ENCODE results near the gene LEP. TPM values are rescaled to one million over a fixed set of nuclear protein-coding genes. Genes with fewer than 3 reads are reported as not detected.

The LEP gene
- total and polyA plus RNA-seq, 2 of the 8 experiments (the other 6 are each of a cell fraction or from before 2014, with no cell fraction given) = not detected

DNA sequence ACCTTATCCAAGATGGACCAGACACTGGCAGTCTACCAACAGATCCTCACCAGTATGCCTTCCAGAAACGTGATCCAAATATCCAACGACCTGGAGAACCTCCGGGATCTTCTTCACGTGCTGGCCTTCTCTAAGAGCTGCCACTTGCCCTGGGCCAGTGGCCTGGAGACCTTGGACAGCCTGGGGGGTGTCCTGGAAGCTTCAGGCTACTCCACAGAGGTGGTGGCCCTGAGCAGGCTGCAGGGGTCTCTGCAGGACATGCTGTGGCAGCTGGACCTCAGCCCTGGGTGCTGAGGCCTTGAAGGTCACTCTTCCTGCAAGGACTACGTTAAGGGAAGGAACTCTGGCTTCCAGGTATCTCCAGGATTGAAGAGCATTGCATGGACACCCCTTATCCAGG, 13.4 kb downstream of the LEP start:
- WGBS, 2 experiments (ENCODE audit: extremely low coverage in 1 of 2, insufficient coverage in 1 of 2, insufficient read length in 1 of 2, insufficient replicate concordance in 2 of 2, low coverage in 1 of 2, low lambda C conversion rate in 2 of 2, missing lambda C conversion rate in 1 of 2) = 95% methylated on average over 5 of the region's 5 CpGs; no CpG with 5 or more reads in 1 of the 2 experiments
- no peak overlapping the region for H2BK12ac ChIP-seq (ENCODE audit: low read depth, low read length)
- DNase-seq (ENCODE audit: low read depth in 1 of 2, low spot score in 2 of 2) (no peak), FAIRE-seq (no peak)
- no peak overlapping the region for H2BK120ac ChIP-seq (replicated peaks; ENCODE audit: low read depth, low read length)
- no peak overlapping the region for H2BK20ac ChIP-seq (ENCODE audit: low read length)
- no peak overlapping the region for H3K4me2 ChIP-seq (ENCODE audit: insufficient read depth in 1 of 2, low read depth in 2 of 2, low read length in 2 of 2)
- no peak overlapping the region for H2BK15ac ChIP-seq (ENCODE audit: low read length)
- H2AK5ac ChIP-seq (ENCODE audit: low read depth, low read length) = no peak overlapping the region
- H3K79me2 ChIP-seq (ENCODE audit: control insufficient read depth in 1 of 2, insufficient read depth in 2 of 2, low read length in 2 of 2) = no peaks in the 10 kb centered on the region
- H3K79me1 ChIP-seq (ENCODE audit: low read depth, low read length) = no peaks in the 10 kb centered on the region
- CTCF ChIA-PET (ENCODE audit: partially characterized antibody) = interaction anchor here (0.8 to 1.4 kb wide), 4 partner anchors 9 to 68 kb away, joined by 3 to 6 read pairs (median 3); no protein-coding TSS in a partner anchor
- H3K23ac ChIP-seq (ENCODE audit: insufficient read length) = no peak overlapping the region
- TF ChIP-seq NRF1 (IDR thresholded peaks at IDR 0.05; ENCODE audit: low read depth, low read length) (no peak), FOSL1 (IDR thresholded peaks at IDR 0.05; ENCODE audit: insufficient read depth, low read depth, low read length) (no peak), EZH2 (IDR thresholded peaks at IDR 0.05; ENCODE audit: low read depth, low read length, severe bottlenecking) (no peak), RAD21 (IDR thresholded peaks at IDR 0.05 in 1 of 2, conservative IDR thresholded peaks at IDR 0.05 in 1 of 2; ENCODE audit: low read depth in 2 of 2, low read length in 2 of 2) (no peak)
- no peak overlapping the region for H2AFZ ChIP-seq (ENCODE audit: low read length)
- H3K4me1 ChIP-seq (replicated peaks in 1 of 4; ENCODE audit: control insufficient read depth in 3 of 4, insufficient read depth in 4 of 4, low read length in 3 of 4) = peaks cover 0 to 6% (median 5%) of the 10 kb centered on the region in 4 experiments; a peak in 5 of 7 replicates
- no peak overlapping the region for H3K4ac ChIP-seq (replicated peaks; ENCODE audit: insufficient read length, low read depth, low read length)
- no peak overlapping the region for H3K14ac ChIP-seq (ENCODE audit: insufficient read length)
- no peak overlapping the region for H4K8ac ChIP-seq (ENCODE audit: extremely low read depth, insufficient read depth, low read length)
- H3K36me3 ChIP-seq (ENCODE audit: control insufficient read depth in 2 of 4, insufficient read depth in 4 of 4, low read length in 3 of 4) = no peaks in the 10 kb centered on the region
- no peaks in the 10 kb centered on the region for H3K27me3 ChIP-seq (replicated peaks in 1 of 4; ENCODE audit: control insufficient read depth in 3 of 4, extremely low read depth in 1 of 4, insufficient read depth in 3 of 4, low read length in 3 of 4)
- POLR2A ChIA-PET (ENCODE audit: partially characterized antibody) = interaction anchor here (5.8 kb wide), 1 partner anchor 13 kb away, joined by 23 read pairs; no protein-coding TSS in a partner anchor
- H2BK5ac ChIP-seq (ENCODE audit: low read depth, low read length) = no peak overlapping the region
- 0 out of 4 replicates have a peak, but pooled peaks cover 0 to 3% of the 10 kb centered on the region in 2 experiments for H3K9me3 ChIP-seq (ENCODE audit: insufficient read depth in 2 of 2, low read depth in 1 of 2, low read length in 1 of 2)
- no peak overlapping the region for H3K4me3 ChIP-seq (ENCODE audit: extremely low read depth in 1 of 4, insufficient read depth in 2 of 4, low read depth in 3 of 4, low read length in 4 of 4)
- H3K23me2 ChIP-seq (ENCODE audit: low read depth, low read length) = no peaks in the 10 kb centered on the region
- no peaks in the 10 kb centered on the region for H4K20me1 ChIP-seq (replicated peaks in 1 of 2; ENCODE audit: control insufficient read depth in 1 of 2, insufficient read depth in 2 of 2, low read length in 2 of 2)
- no peak overlapping the region for H3K56ac ChIP-seq (replicated peaks; ENCODE audit: insufficient read length, low read depth, low read length)
- no peak overlapping the region for H3K18ac ChIP-seq (ENCODE audit: extremely low read depth, low read length)
- no peak overlapping the region for H3K27ac ChIP-seq (ENCODE audit: low read depth, low read length)
- no peak overlapping the region for H4K91ac ChIP-seq (replicated peaks; ENCODE audit: insufficient read length, low read length)
- H3K9ac ChIP-seq (replicated peaks in 1 of 4; ENCODE audit: extremely low read depth in 1 of 4, low read depth in 3 of 4, low read length in 3 of 4) = no peak overlapping the region
- no peak overlapping the region for H4K5ac ChIP-seq (ENCODE audit: insufficient read length, low read depth, low read length)
